Measurements from ENCODE around the gene ZDHHC7.

DNA sequence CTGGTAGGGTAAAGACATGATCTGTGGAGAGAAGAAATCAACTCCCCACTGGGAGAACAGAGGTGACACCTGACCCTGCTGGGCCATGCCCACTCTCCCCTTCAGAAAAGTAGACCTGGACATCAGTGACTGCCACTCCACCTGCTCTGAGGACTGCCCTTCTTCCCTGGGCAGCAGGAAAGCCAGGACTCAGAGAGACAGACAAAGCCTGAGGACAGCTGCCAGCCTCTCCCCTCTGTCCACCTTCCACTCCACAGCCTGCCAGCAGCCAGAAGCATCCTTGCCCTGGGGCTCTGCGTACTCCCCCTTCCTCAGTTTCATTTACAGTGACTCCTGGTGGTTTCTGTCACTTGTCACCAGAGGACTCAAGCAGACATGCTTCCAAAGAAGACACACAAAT lies 24.5 kb downstream of the ZDHHC7 start:
- no peak for TF ChIP-seq CTCF (conservative IDR thresholded peaks at IDR 0.05 in 1 of 2, IDR thresholded peaks at IDR 0.05 in 1 of 2; ENCODE audit: low read depth in 1 of 2, low read length in 2 of 2)
- no peak for TF ChIP-seq EZH2 (IDR thresholded peaks at IDR 0.05; ENCODE audit: low read length, missing control alignments)
